GM10248 (cell line): ENCODE data around the gene CTR9.
"Not testable (repeated sequence)": the region's sequence is repeated elsewhere in the genome, so short reads cannot be mapped to it uniquely, and the experiment has no call there.

Source experiments
- CTCF ChIA-PET: fragments of 300-600 bp; sonication (Branson Sonifier 250); formaldehyde crosslinking; extraction: SDS; loops from one replicate; lab custom pipeline; 2021; ENCODE audit warnings: antibody characterized with exemption; lab: Yijun Ruan, JAX
- POLR2A ChIA-PET: fragments of 350-650 bp; sonication (Branson Sonifier 250); formaldehyde crosslinking; extraction: SDS; loops from one replicate; lab custom pipeline; 2020; ENCODE audit warnings: antibody characterized with exemption; lab: Yijun Ruan, JAX
- DNase-seq: peaks from one replicate; pipeline ENCODE4 v3.0.0; 2012; ENCODE audit errors: extremely low spot score
- CTCF ChIP-seq: IDR thresholded peaks from 2 replicates; pipeline ENCODE4 v1.5.1; 2012; ENCODE audit warnings: mild to moderate bottlenecking, low read depth; ENCODE audit errors: extremely low read depth, missing control alignments, control extremely low read depth

CTR9 gene

DNA sequence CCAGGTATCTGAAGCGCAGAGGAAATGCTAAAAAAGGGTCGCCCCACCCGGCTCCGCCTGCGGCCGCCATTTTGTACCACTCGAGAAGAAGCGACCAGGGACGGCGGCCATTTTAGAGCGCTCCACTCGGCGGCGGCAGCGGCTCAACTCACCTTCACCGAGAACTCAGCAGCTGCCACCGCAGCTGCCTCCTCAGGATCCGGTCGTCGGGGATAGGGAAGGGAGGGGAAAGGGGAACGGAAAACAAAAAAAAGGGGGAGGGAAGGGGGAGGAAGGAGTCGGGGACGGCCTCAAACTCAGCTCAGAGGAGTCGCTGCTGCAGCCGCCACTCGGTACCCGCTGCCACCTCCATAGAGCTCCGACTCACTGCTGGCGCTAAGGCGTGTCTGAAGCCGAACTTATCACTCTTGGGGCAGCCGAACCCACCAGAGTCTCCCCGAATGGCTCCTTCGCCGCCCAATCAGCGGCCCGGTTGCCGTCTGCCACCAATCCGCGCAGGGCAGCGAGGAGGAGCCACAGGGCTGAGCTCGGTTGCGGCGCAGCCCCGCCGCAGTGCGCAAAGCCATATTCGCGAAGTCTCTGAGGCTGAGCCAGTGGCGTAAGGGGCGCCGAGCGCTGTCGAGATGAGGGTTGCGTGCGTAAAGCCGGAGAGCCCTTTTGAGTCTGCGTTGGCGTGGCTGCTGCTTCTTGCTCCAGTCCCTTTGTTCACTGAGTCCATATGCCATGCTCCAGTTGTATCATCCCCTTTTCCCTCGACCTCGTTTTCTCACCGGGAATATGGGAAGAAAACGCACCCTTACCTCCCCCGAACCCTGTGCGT lies 57.7 kb downstream of the CTR9 start, which contains the start of gene EIF4G2:
TSS of gene EIF4G2 (minus strand) at position 374 of the 820 bp plus-strand sequence.
- CTCF ChIA-PET, result interaction anchor here (1.0 to 3.1 kb wide), 13 partner anchors 10 to 125 kb away, joined by 3 to 36 read pairs (median 4); partner anchors contain the start of gene ZBED5
- POLR2A ChIA-PET, result interaction anchor here (0.5 to 2.9 kb wide), 44 partner anchors 8 to 1523 kb away, joined by 3 to 79 read pairs (median 5); partner anchors contain the start of genes ADM, CTR9 and ZBED5
- TF ChIP-seq CTCF, result no peak
- DNase-seq, result peak; percentile 99

GRCh38 chr11:10809373-10810160 lies 58.5 kb downstream of the CTR9 start:
- CTCF ChIA-PET, result interaction anchor here (0.9 to 3.1 kb wide), 14 partner anchors 11 to 124 kb away, joined by 3 to 36 read pairs (median 4); partner anchors contain the start of gene ZBED5
- DNase-seq, result no peak
- POLR2A ChIA-PET, result interaction anchor here (0.6 to 2.9 kb wide), 41 partner anchors 8 to 1524 kb away, joined by 3 to 79 read pairs (median 5); partner anchors contain the start of genes CTR9 and ZBED5
- no peak for TF ChIP-seq CTCF

GRCh38 chr11:10813945-10814344 lies 62.9 kb downstream of the CTR9 start:
- ChIA-PET CTCF (interaction anchor here (1.1 kb wide), 1 partner anchor 21 kb away, joined by 3 read pairs; no protein-coding TSS in a partner anchor), POLR2A (no interaction called here)
- no peak for DNase-seq
- TF ChIP-seq CTCF, result no peak

GRCh38 chr11:10818594-10818993 lies 67.5 kb downstream of the CTR9 start:
- no peak for DNase-seq
- no peak for TF ChIP-seq CTCF
- ChIA-PET CTCF (no interaction called here), POLR2A (interaction anchor here (0.8 kb wide), 1 partner anchor 10 kb away, joined by 3 read pairs; the partner anchor contains the start of gene EIF4G2)

DNA sequence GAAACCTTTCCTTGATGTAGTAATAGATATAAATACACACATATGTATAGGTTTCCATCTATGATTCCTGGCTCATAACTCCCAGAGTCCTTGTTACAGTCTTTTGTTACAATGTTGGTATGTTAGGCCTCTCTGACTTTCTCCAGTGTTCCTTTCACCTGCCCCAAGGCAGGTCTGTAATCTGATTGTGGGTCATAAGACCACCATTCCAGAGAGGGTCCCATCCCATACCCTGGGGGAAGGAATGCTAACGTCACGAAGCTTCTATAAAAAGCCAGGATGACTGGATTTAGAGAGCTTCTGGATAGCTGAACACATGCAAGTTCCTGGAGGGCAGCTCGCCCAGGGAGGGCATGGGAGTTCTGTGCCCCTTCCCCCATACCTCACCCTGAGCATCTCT lies 71.4 kb downstream of the CTR9 start:
- DNase-seq, POLR2A ChIA-PET: not testable (repeated sequence)
- CTCF ChIA-PET, result interaction anchor here (1.6 kb wide), 1 partner anchor 15 kb away, joined by 4 read pairs; no protein-coding TSS in a partner anchor

DNA sequence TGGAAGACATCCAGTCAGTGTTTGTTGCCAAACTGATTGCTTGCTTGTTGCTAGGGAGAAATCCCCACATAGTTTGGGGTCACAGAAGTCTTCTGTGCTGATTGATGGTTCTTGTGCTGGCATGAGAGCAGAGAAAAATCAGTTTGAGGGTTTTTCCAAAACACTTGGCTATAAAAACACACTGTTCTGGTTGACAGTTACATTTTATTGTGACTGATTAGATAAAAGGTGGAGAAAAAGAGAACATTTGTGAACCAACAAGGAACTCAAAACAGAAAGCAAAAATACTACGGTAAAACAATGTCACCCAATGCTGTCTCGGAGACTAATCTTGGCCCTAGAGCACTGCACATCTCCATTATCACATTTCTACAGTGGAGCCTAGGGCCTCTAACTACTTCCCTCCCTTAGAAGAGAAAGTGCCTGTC lies 72.1 kb downstream of the CTR9 start:
- ChIA-PET CTCF (interaction anchor here (1.6 kb wide), 1 partner anchor 14 kb away, joined by 4 read pairs; no protein-coding TSS in a partner anchor), POLR2A (no interaction called here)
- no peak for TF ChIP-seq CTCF
- no peak for DNase-seq
